BLaER1 (cell line): Measurements from ENCODE around the gene HNRNPF.

ENCODE experiments used
- H3K27ac ChIP-seq: shearing (Covaris generic); formaldehyde crosslinking; 2 replicates; pipeline ENCODE4 v1.8.1; 2022
- H3K27me3 ChIP-seq: shearing (Covaris generic); formaldehyde crosslinking; 2 replicates; pipeline ENCODE4 v1.8.1; 2022
- H3K36me3 ChIP-seq: shearing (Covaris generic); formaldehyde crosslinking; 2 replicates; pipeline ENCODE4 v1.8.1; 2022
- H3K4me1 ChIP-seq: shearing (Covaris generic); formaldehyde crosslinking; 2 replicates; pipeline ENCODE4 v1.8.1; 2022
- H3K4me2 ChIP-seq: shearing (Covaris generic); formaldehyde crosslinking; 2 replicates; pipeline ENCODE4 v1.8.1; 2022
- H3K4me3 ChIP-seq: shearing (Covaris generic); formaldehyde crosslinking; 2 replicates; pipeline ENCODE4 v1.8.1; 2022
- H3K9ac ChIP-seq: shearing (Covaris generic); formaldehyde crosslinking; 2 replicates; pipeline ENCODE4 v1.8.1; 2022
- H3K9me3 ChIP-seq: shearing (Covaris generic); formaldehyde crosslinking; 2 replicates; pipeline ENCODE4 v1.8.1; 2022
- H4K20me1 ChIP-seq: shearing (Covaris generic); formaldehyde crosslinking; 2 replicates; pipeline ENCODE4 v1.8.1; 2022
- Cebpa-rat ChIP-seq: shearing (Covaris generic); IDR thresholded peaks from 2 replicates; pipeline ENCODE4 v1.8.1; 2022

HNRNPF gene

GRCh38 chr10:43354879-43355380 is 54.1 kb downstream of the HNRNPF start:
- Histone ChIP-seq H4K20me1 (no peaks in the 10 kb centered on the region), H3K9ac (no peak overlapping the region), H3K4me3 (no peak overlapping the region), H3K27me3 (no peaks in the 10 kb centered on the region; the same call in 1 of the 2 replicates), H3K36me3 (no peaks in the 10 kb centered on the region), H3K4me1 (0 out of 2 replicates have a peak, but pooled peaks cover 4% of the 10 kb centered on the region), H3K9me3 (no peaks in the 10 kb centered on the region), H3K4me2 (no peak overlapping the region), H3K27ac (no peak overlapping the region)
- no peak for TF ChIP-seq Cebpa-rat

GRCh38 chr10:43354330-43354635 is 54.7 kb downstream of the HNRNPF start:
- no peaks in the 10 kb centered on the region for H3K9me3 ChIP-seq
- no peak overlapping the region for H3K27ac ChIP-seq
- H3K27me3 ChIP-seq, result no peaks in the 10 kb centered on the region; the same call in 1 of the 2 replicates
- TF ChIP-seq Cebpa-rat, result no peak
- no peak overlapping the region for H3K4me3 ChIP-seq
- no peak overlapping the region for H3K4me2 ChIP-seq
- no peaks in the 10 kb centered on the region for H3K36me3 ChIP-seq
- no peaks in the 10 kb centered on the region for H3K4me1 ChIP-seq
- no peak overlapping the region for H3K9ac ChIP-seq
- H4K20me1 ChIP-seq, result no peaks in the 10 kb centered on the region

- no peak for TF ChIP-seq Cebpa-rat
- Histone ChIP-seq H3K27me3 (no peaks in the 10 kb centered on the region; the same call in 1 of the 2 replicates), H4K20me1 (no peaks in the 10 kb centered on the region), H3K9ac (no peak overlapping the region), H3K36me3 (no peaks in the 10 kb centered on the region), H3K4me3 (no peak overlapping the region), H3K27ac (no peak overlapping the region), H3K9me3 (no peaks in the 10 kb centered on the region), H3K4me2 (no peak overlapping the region), H3K4me1 (no peaks in the 10 kb centered on the region)
Measured at GRCh38 chr10:43353495-43354329, 55.3 kb downstream of the HNRNPF start.

- Histone ChIP-seq H3K4me1 (peaks cover 7% of the 10 kb centered on the region; the same call in 1 of the 2 replicates), H4K20me1 (no peaks in the 10 kb centered on the region), H3K36me3 (no peaks in the 10 kb centered on the region), H3K27ac (no peak overlapping the region), H3K27me3 (no peaks in the 10 kb centered on the region; the same call in 1 of the 2 replicates), H3K4me2 (no peak overlapping the region), H3K9me3 (no peaks in the 10 kb centered on the region), H3K9ac (no peak overlapping the region), H3K4me3 (no peak overlapping the region)
- TF ChIP-seq Cebpa-rat, result no peak
Measured at GRCh38 chr10:43352951-43353350, 56.0 kb downstream of the HNRNPF start.

- no peak overlapping the region for H3K27ac ChIP-seq
- peaks cover 8% of the 10 kb centered on the region; the same call in 1 of the 2 replicates for H3K4me1 ChIP-seq
- no peak overlapping the region for H3K4me2 ChIP-seq
- no peak overlapping the region for H3K4me3 ChIP-seq
- TF ChIP-seq Cebpa-rat, result no peak
- H3K9me3 ChIP-seq, result no peaks in the 10 kb centered on the region
- H3K36me3 ChIP-seq, result no peaks in the 10 kb centered on the region
- no peaks in the 10 kb centered on the region; the same call in 1 of the 2 replicates for H3K27me3 ChIP-seq
- no peaks in the 10 kb centered on the region for H4K20me1 ChIP-seq
- H3K9ac ChIP-seq, result no peak overlapping the region
Measured at GRCh38 chr10:43351301-43351700, 57.7 kb downstream of the HNRNPF start.

- Histone ChIP-seq H3K4me1 (peaks cover 8% of the 10 kb centered on the region; the same call in 1 of the 2 replicates), H3K9ac (no peak overlapping the region), H4K20me1 (no peaks in the 10 kb centered on the region), H3K4me2 (no peak overlapping the region), H3K27me3 (no peaks in the 10 kb centered on the region; the same call in 1 of the 2 replicates), H3K9me3 (no peaks in the 10 kb centered on the region), H3K4me3 (no peak overlapping the region), H3K36me3 (no peaks in the 10 kb centered on the region), H3K27ac (no peak overlapping the region)
- no peak for TF ChIP-seq Cebpa-rat
Measured at GRCh38 chr10:43350686-43351085, 58.3 kb downstream of the HNRNPF start.

GRCh38 chr10:43350156-43350555 is 58.8 kb downstream of the HNRNPF start:
- Histone ChIP-seq H3K36me3 (no peaks in the 10 kb centered on the region), H3K4me2 (no peak overlapping the region), H3K27ac (no peak overlapping the region), H3K9me3 (no peaks in the 10 kb centered on the region), H3K27me3 (no peaks in the 10 kb centered on the region; the same call in 1 of the 2 replicates), H3K4me3 (no peak overlapping the region), H4K20me1 (no peaks in the 10 kb centered on the region), H3K9ac (no peak overlapping the region), H3K4me1 (peaks cover 8% of the 10 kb centered on the region; the same call in 1 of the 2 replicates)
- no peak for TF ChIP-seq Cebpa-rat

GRCh38 chr10:43348511-43349312 is 60.3 kb downstream of the HNRNPF start:
- Histone ChIP-seq H3K9ac (no peak overlapping the region), H3K36me3 (no peaks in the 10 kb centered on the region), H3K27me3 (no peaks in the 10 kb centered on the region; the same call in 1 of the 2 replicates), H3K4me2 (peak overlapping the region; percentile 10; the same call in 1 of the 2 replicates), H3K4me3 (no peak overlapping the region), H4K20me1 (no peaks in the 10 kb centered on the region), H3K9me3 (no peaks in the 10 kb centered on the region), H3K27ac (no peak overlapping the region), H3K4me1 (peaks cover 8% of the 10 kb centered on the region; the same call in 1 of the 2 replicates)
- TF ChIP-seq Cebpa-rat, result no peak

GRCh38 chr10:43347997-43348396 is 61.0 kb downstream of the HNRNPF start:
- peaks cover 8% of the 10 kb centered on the region; the same call in 1 of the 2 replicates for H3K4me1 ChIP-seq
- no peaks in the 10 kb centered on the region for H3K9me3 ChIP-seq
- no peaks in the 10 kb centered on the region for H4K20me1 ChIP-seq
- no peaks in the 10 kb centered on the region; the same call in 1 of the 2 replicates for H3K27me3 ChIP-seq
- H3K27ac ChIP-seq, result no peak overlapping the region
- no peak overlapping the region for H3K4me3 ChIP-seq
- peak overlapping the region; percentile 10; the same call in 1 of the 2 replicates for H3K4me2 ChIP-seq
- H3K9ac ChIP-seq, result no peak overlapping the region
- no peak for TF ChIP-seq Cebpa-rat
- H3K36me3 ChIP-seq, result no peaks in the 10 kb centered on the region
